ENCODE measurements around the gene VASN.
"Not testable (repeated sequence)": the region's sequence is repeated elsewhere in the genome, so short reads cannot be mapped to it uniquely, and the experiment has no call there.

Gene VASN

DNA sequence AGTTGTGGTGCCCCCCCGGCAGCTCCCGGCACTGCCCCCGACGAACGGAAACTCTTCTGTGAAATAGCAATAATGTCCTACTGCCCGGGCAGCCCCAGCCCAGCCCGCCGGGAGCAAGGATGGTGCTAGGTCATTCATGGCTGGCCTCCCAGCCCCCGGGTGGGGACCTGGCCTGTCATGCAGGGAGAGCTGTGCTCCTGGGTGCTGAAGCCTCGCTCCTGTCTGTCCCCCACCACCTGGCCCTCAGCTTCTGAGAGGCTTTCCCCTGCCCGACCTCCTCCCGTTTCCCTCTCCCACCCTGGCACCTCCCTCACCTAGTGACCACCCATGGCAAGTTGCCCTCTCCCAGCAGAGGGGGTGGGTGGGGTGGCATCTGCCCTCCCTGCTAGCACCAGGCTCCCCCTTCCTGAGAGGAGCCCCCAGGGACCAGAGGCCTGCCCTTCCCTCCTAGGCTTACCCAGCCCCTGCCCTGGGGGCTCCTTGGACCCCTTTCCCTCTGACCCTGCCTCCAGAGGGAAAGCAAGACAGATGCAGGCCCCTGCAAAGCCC is 34.0 kb upstream of the VASN start:
- DNase-seq (ENCODE audit: low read depth in 2 of 2): no peak

DNA sequence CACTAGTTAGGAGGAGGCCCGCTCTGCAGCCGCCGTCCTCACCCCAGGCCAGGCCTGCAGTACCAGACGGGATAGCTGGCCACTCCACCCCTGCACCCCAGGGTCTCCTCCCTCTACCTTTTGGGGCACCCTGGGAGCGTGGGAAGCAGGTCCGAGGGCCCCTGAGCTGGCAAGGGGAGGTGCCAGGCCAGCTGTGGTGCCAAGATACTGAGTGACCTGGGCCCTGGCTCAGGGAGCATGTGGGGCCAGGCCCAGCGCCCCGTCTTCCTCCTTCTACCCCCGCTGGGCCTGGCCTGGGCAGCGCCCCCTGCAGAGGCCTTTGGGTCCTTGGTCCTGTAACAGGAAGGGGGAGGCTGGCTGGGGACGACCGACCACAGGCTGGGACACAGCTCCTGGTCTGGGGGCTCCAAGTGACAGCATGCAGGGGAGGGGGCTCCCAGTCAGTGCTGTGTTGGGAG is 33.5 kb upstream of the VASN start:
- no peak for DNase-seq (ENCODE audit: low read depth in 2 of 2)

DNA sequence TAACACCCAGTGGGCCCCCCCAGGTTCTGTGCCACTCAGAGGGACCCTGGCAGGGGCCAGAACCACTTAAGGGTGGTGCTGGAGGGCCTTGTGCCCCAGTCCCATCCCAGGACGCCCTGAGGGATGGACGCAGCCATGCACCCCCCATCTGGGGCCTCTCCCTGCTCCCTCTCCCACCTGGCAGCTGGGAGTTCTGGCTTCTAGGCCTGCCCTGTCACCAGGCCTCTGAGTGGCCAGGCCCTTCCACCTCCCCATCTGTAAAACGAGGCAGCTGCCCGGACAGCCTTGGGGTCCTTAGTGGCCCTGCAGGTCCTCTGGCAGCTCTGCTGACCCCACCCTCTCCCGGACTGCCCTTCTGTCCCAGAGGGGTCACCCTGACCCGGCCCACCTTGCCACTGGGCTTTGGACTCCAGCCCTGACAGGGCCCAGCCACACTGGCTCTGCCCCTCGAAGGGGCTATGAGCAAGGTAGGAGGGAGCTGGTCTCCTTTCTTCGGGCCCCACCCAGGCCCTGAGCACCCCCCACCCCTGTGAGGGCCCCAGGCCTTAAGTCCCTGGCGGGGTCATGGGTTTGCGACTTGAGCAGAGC is 32.8 kb upstream of the VASN start:
- no peak for DNase-seq (ENCODE audit: low read depth in 2 of 2)

DNA sequence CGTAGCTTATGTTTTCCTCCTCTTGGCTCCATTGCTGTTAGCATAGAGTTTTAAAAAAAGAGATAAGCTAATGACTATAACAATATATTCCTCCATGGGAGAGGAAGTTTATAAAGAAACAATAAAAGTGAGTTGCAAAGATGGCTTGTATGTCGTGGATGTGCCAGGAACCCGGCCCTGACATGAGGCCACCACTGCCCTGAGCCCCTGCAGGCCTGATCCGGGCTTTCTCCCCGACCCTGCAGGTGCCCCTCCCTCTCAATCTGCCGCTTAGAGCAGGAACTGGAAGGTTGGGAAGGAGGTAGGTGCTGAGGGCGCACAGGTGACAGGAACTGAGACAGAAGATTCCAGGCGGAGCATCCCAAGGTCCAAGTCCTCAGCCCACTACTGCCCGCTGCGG is 32.2 kb upstream of the VASN start:
- DNase-seq (ENCODE audit: low read depth in 2 of 2): no peak

DNA sequence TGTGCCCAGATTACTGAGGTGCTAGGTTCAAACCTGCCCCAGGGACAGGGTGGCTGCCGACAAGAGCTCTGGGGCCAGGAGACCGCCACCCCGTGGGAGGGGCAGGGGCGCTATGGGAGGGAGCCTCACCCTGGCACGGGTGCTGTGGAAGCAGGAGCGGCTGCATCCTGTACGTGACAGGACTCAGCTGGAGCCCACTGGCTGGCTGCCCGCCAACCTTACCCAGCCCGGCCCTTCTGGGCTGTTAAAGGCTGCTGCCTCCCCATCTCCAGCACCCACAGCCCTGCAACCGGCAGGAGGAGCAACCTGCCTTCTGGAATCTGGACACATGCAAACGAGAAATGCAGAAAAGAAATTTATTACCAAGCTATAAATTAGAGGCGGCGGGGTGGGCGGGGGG is 31.7 kb upstream of the VASN start:
- no peak for DNase-seq (ENCODE audit: low read depth in 2 of 2)

DNA sequence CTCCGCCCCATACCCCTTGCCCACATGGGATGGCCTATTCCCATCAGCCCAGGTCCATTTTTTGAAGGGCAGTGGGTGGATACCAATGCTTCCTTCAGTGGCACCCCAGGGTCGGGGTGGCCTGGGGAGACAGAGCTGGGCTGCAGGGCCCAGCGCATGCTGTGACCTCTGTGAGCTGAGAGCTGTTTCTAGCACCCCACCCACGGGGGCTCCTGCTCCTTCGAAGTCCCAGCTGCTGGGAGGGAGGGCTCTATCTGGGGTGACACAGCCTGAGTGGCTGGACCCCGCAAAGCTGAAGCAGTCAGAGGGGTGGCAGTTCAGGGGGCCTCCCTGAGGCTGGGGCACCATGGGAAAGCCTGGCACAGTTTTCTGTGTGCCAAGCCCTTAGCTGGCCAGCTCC is 31.2 kb upstream of the VASN start:
- DNase-seq (ENCODE audit: low read depth in 2 of 2): no peak

DNA sequence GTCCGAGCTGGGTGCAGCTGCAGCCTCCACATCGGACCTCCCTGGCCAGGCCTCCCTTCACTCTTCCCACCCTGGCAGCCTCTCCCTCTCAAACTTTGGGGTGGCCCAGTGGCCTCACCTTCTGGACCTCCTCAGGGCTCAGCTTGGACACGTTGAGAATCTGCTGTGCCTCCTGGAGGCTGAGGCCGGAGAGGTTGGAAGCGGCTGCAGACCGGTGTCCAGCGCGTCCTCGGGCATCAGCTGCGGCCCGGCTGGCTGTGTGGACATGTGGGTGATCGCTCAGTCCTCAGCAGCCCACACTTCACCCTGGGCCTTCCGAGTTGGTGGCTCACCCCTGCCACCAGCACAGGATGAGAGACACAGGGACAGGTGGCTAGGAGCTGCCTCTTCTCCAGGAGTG is 30.4 kb upstream of the VASN start:
- no peak for DNase-seq (ENCODE audit: low read depth in 2 of 2)

DNA sequence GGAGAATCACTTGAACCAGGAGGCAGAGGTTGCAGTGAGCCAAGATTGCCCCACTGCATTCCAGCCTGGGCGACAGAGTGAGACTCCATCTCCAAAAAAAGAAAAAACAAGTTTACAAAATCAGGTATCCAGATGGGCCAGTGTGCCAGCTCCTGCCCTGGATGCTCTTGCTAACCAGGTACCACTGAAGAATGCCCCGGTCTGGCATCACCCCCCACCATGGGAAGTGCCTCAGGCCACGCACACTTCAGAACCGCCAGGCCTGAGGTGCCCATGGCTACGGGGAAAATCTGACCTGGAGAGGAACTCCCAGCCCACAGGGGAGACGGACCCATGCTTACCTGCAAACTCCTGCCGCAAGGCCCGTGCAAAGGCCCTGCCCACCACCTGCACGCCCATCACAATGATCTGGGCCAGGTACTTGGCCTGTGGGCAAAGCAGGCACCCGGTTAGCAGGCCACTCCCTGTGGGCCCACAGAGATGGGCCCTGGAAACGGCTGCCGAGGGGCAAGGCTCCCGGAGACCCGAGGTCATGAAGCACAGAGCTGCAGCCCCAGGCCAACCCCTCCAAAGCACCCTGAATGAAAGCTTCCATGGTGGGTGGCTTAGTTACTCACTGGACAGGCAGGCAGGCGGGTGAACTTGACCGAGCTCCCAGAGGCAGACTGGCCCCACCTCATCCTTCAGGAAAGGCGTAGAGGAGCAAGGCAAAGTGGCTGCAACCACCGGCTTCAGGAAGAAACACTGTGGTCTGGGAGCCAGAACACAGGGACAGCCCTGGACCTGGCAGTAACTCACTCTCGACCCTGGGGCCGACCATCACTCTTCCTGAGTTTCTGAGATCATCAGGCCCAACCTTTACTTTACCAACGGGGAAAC is 28.5 kb upstream of the VASN start:
- DNase-seq (ENCODE audit: low read depth in 2 of 2): no peak

DNA sequence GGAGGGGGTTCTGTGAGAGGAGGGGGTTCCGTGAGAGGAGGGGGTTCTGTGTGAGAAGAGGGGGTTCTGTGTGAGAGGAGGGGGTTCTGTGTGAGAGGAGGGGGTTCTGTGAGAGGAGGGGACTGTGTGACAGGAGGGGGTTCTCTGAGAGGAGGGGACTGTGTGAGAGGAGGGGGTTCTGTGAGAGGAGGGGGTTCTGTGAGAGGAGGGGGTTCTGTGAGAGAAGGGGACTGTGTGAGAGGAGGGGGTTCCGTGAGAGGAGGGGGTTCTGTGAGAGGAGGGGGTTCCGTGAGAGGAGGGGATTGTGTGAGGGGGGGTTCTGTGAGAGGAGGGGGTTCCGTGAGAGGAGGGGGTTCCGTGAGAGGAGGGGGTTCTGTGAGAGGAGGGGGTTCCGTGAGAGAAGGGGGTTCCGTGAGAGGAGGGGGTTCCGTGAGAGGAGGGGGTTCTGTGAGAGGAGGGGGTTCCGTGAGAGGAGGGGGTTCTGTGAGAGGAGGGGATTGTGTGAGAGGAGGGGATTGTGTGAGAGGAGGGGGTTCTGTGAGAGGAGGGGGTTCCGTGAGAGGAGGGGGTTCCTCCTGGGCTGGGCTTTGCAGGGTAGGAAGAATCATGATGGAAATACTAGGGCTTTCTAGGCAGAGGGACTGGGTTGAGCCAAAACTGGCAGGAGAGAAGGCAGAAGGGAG is 27.2 kb upstream of the VASN start:
- not testable (repeated sequence) for DNase-seq (ENCODE audit: low read depth in 2 of 2)

DNA sequence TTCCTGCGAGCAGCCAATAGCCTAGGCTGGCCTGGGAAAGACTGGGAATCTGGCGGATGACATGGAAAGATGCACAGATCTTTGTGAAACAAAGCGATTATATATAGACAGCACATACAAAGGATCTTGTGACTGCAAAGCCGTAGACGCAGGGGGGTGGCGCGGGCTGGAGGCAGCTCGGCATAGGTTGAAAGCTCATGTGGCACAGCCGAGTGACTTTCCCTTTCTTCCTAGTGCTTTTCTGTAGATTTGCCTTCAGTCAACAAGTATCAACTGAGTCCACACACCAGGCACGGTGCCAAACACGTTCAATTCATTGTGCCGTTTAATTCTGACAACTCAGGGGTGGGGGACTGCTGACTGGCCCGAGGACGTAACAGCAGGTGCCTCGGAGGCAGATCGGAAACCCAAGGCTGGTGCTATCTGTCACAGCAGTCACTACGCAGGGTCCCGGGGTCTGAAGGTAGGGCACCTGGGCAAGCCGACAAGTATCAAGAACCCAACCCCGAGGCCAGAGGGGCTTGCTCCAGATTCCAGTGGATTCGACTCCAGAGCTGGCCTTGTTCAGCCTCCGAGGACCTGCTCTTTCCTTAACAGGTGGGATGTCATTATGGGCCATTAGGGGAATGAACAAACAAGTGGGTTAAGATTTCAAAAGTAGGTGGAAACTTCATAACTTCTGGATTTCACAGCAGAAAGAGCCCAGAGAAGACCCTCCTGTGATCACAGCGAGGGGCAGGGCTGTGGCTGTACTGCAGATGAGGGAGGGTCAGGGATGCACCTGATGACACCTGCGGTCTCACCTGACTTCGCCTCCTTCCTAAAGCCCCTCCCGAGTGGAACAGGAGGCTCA is 26.4 kb upstream of the VASN start:
- no peak for DNase-seq (ENCODE audit: low read depth in 2 of 2)

DNA sequence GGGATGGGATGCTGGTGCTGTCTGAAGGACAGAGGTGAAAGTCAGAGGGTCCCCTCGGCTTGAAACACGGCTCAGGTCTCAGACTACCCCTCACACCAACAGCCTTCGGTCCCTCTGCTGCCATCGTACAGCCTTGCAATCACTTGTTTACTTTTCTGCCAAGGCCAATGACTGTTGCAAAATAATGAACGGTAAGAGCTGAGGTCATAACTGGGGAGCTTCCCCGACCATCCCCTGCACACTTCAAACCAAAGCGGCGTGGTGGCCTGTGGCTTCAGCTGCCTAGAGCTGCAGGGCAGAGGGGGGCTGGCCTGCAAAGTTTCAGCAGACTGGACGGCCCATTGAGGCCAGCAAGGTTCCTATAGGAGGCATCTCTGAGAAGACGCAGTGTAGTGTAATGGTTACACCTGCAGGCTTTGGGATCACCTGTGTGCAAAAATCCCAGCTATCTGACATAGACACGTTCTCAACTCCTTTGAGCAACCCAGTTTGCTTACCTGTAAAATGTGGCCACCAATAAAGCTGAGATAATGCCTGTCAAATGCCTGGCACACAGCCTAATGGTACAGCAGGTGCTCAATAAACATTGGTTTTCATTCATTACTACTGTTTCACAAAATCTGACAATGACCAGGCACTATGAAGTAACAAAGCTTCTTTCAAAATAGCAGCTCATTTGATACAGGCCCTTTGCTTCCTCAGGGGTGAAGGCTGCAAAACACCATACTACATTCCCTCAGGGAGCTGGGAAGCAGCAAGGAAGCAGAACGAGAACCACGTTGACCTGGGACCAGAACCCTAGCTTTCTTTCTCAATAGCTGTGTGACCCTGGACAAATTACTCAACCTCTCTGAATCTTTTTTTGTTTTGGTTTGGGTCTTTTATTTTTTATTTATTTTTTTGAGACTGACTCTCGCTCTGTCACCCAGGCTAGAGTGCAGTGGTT is 25.5 kb upstream of the VASN start:
- no peak for DNase-seq (ENCODE audit: low read depth in 2 of 2)

DNA sequence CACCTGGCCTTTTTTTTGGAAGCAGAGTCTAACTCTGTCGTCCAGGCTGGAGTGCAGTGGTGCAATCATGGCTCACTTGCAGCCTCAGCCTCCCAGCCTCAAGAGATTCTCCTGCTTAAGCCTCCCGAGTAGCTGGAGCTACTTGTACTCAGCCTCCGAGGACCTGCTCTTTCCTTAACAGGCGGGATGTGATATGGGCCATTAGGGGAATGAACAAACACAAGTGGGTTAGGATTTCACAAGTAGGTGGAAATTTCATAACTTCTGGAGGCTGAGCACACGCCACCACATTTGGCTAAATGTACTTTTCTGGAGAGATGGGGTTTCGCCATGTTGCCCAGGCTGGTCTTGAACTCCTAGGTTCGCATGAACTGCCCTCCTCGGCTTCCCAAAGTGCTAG is 24.6 kb upstream of the VASN start:
- no peak for DNase-seq (ENCODE audit: low read depth in 2 of 2)

DNA sequence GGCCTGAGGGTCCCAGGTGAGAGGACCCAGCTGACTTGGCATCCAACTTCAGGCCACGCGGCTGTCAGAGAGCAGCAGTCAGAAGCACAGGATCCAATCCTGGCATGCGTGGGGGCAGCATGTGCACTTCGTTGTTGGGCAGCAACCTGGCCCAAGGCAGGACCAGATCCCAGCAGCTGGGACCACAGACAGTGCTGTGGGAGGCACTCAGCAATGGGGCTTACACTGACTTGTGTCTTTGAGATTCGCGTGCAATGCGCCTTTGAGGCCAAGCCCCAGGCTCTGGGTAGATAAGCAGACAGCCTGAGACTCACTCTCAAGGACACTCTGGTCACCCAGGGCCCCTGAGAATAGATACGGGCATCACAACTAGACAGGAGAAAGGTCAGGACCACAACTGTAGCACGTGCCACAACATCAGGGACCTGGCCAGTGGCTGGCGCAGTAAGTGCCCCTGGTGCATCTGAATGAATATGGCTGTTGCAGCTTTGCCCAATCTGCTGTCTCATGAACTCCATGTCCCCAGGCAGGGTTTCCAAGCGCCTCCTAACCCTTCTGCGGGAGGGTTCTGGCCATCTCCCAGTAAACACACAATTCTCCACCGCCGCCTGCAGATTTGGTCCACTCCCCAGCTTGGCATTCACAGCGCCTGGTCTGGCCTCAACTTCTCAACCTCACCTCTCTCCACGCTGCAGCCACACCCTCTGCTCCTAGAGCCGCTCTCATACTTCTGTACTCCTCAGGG is 23.7 kb upstream of the VASN start:
- no peak for DNase-seq (ENCODE audit: low read depth in 2 of 2)

DNA sequence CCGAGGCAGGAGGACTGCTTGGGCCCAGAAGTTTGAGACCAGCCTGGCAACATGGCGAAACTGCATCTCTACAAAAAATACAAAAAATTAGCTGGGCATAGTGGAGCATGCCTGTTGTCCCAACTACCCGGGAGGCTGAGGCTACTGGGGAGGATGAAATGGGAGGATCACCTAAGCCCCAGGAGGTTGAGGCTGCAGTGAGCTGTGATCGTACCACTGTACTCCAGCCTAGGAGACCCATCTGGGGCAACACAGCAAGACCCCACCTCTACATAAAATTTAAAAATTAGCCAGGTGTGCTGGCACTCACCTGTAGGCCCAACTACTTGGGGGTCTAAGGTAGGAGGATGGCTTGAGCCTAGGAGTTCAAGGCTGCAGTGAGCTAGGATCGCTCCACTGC is 22.3 kb upstream of the VASN start:
- no peak for DNase-seq (ENCODE audit: low read depth in 2 of 2)

DNA sequence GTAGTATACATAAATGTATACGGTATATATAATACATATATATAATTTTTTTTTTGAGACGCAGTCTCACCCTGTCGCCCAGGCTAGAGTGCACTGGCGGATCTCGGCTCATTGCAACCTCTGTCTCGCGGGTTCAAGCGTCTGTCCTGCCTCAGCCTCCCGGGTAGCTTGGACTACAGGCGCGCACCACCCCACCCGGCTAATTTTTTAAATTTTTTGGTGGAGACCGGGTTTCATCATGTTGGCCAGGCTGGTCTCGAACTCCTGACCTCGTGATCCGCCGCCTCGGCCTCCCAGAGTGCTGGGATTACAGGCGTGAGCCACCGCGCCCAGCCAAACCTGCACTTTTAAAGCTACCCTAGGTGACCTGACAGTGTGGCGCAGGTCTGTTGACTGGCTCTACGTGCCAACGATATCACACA is 21.3 kb upstream of the VASN start:
- DNase-seq (ENCODE audit: low read depth in 2 of 2): no peak

DNA sequence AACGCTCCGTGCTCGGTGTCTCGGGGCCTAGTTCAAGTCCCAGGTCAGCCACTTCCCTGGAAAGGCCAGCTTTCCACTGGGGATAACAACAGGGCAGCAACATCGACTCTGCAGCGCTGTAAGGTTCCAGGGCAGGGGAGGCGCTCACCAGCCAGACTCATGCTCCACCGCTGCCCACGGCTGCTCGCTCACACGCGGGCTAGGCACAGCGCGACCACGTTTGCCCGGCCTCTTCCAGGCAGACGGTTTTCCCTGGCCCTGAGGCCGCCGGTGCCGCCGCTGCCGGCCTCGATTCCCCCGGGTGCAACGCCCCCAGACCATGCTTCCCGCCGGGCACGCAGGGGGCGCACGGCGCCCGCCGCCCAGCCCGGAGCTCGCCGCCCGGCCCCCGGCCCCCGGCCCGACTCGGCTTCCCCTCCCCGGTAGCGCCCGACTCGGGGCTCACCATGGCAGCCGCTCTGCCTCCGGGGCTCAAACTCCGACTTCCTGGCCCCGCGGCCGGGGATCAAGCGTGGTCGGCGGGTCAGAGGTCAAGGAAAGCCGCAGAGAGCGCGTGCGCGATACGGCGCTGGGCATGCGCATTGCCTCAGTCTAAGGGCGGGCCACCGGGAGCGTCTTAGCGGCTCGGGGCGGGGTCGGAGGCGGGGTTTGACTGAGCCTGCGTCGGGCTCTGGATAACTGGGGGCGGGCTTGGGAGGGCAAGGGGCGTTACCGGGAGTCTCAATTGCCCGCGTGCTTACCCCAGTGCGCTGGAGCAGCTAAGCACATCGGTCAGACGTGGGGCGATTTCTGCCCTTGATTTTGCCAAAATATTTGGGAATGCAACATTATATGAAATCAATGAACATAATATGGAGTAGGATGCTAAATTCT is 20.6 kb upstream of the VASN start, which contains the start of gene PAM16:
Gene PAM16 (minus strand): TSS at position 535 of the 873 bp plus-strand sequence. CDS start 87 bp downstream, at position 448.
- peak; percentile 95 for DNase-seq (ENCODE audit: low read depth in 2 of 2)

DNA sequence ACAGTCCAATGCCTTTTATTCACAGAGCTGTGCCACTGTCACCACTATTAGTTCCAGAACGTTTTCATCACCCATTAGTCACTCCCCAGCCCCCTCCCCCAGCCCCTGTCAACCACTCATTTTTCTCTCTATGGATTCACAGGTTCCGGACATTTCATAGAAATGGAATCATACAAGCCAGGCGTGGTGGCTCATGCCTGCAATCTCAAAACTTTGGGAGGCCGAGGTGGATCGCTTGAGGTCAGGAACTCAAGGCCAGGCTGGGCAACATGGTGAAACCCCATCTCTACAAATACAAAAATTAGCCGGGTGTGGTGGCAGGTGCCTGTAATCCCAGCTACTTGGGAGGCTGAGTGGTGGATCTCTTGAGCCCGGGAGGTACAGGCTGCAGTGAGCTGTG is 19.8 kb upstream of the VASN start:
- DNase-seq (ENCODE audit: low read depth in 2 of 2): no peak

DNA sequence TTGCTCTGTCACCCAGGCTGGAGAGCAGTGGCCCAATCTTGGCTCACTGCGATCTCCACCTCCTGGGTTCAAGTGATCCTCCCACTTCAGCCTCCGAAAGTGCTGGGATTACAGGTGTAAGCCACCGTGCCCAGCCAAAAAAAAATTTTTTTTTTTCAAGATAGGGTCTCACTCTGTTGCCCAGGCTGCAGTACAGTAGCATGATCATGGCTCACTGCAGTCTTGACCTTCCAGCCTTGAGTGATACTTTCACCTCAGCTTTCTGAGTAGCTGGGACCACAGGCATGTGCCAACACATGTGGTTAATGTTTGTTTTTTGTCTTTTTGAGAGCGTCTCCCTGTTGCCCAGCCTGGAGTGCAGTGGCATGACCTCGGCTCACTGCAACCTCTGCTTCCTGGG is 18.8 kb upstream of the VASN start:
- DNase-seq (ENCODE audit: low read depth in 2 of 2): no peak

DNA sequence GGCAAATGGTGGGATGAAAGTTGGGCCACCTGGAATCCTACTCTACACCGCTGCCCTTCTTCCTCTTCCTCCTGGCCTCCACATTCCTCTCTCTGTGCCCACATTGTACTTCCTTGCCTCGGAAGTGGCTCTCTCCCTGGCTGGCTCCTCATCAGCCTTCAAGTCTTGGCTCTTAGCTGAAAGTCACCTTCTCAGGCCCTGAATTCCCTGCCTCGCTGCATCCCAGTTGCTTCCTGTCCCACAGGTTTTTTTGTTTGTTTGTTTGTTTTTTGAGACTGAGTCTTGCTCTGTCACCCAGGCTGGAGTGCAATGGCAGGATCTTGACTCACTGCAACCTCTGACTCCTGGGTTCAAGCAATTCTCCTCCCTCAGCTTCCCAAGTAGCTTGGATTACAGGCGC is 18.0 kb upstream of the VASN start:
- no peak for DNase-seq (ENCODE audit: low read depth in 2 of 2)
